Coronary artery (tissue), 2 donors: ENCODE results near the gene RASSF6.
"Not testable (repeated sequence)": the region's sequence is repeated elsewhere in the genome, so short reads cannot be mapped to it uniquely, and the experiment has no call there.

Experiments
- DNase-seq: peaks from one replicate; pipeline ENCODE4 v3.0.0-alpha.2; 2017; ENCODE audit warnings: low spot score
- H3K27ac ChIP-seq, 2 donors: fragments of 200-600 bp; sonication (generic); one replicate each; pipeline ENCODE4 v1.5.1; 2016 to 2019
- H3K4me3 ChIP-seq: fragments of 200-600 bp; sonication (generic); 2 replicates; pipeline ENCODE4 v1.5.1; 2016; ENCODE audit warnings: mild to moderate bottlenecking, moderate library complexity
- CTCF ChIP-seq: fragments of 200-600 bp; sonication (generic); IDR thresholded peaks from one replicate; pipeline ENCODE4 v1.5.1; 2019; ENCODE audit warnings: antibody characterized with exemption

Gene RASSF6

GRCh38 chr4:73576381-73576780 lies 43.9 kb downstream of the RASSF6 start:
- Histone ChIP-seq H3K27ac (no peak overlapping the region), H3K4me3 (no peak overlapping the region)
- no peak for DNase-seq
- no peak for TF ChIP-seq CTCF

GRCh38 chr4:73575660-73576059 lies 44.6 kb downstream of the RASSF6 start:
- no peak for TF ChIP-seq CTCF
- no peak for DNase-seq
- no peak overlapping the region for H3K4me3 ChIP-seq
- H3K27ac ChIP-seq: no peak overlapping the region

GRCh38 chr4:73573794-73574528 lies 46.3 kb downstream of the RASSF6 start:
- TF ChIP-seq CTCF: peak; percentile 47
- H3K4me3 ChIP-seq: no peak overlapping the region
- no peak overlapping the region for H3K27ac ChIP-seq
- DNase-seq: no peak

GRCh38 chr4:73550865-73551264 lies 69.4 kb downstream of the RASSF6 start:
- not testable (repeated sequence) for DNase-seq, H3K4me3 ChIP-seq, H3K27ac ChIP-seq

- DNase-seq: no peak
- no peak overlapping the region for H3K27ac ChIP-seq
- no peak for TF ChIP-seq CTCF
- no peak overlapping the region for H3K4me3 ChIP-seq
Observed at GRCh38 chr4:73544620-73545019, 75.6 kb downstream of the RASSF6 start.

- no peak overlapping the region for H3K4me3 ChIP-seq
- no peak for DNase-seq
- TF ChIP-seq CTCF: no peak
- H3K27ac ChIP-seq: no peak overlapping the region
Observed at GRCh38 chr4:73541251-73541650, 79.0 kb downstream of the RASSF6 start.

GRCh38 chr4:73540826-73541225 lies 79.4 kb downstream of the RASSF6 start:
- no peak for DNase-seq
- TF ChIP-seq CTCF: no peak

More at GRCh38 chr4:73540826-73541225, 79.4 kb downstream of the RASSF6 start:
- no peak overlapping the region for H3K4me3 ChIP-seq
- H3K27ac ChIP-seq: no peak overlapping the region
